Measurements from ENCODE around the gene CCDC74B.
"Not testable (repeated sequence)": the region's sequence is repeated elsewhere in the genome, so short reads cannot be mapped to it uniquely, and the experiment has no call there.

CCDC74B gene

GRCh38 chr2:130145006-130145414 lies at the start of gene CCDC74B:
CCDC74B (minus strand) TSS chr2:130145112; CDS start chr2:130144996, 116 bp downstream.
- H3K36me3 ChIP-seq (ENCODE audit: control insufficient read depth, insufficient read depth, low read length); H3K27me3 ChIP-seq (ENCODE audit: control insufficient read depth, insufficient read depth, low read length); H3K4me1 ChIP-seq (ENCODE audit: control insufficient read depth, insufficient read depth, low read length); H3K9ac ChIP-seq (ENCODE audit: low read length); H3K27ac ChIP-seq (ENCODE audit: low read depth, low read length): not testable (repeated sequence)
- peak within 1 kb of the TSS; percentile 41 for H3K4me3 ChIP-seq (ENCODE audit: low read length)

- not testable (repeated sequence) for H3K4me1 ChIP-seq (ENCODE audit: control insufficient read depth, insufficient read depth, low read length); H3K27ac ChIP-seq (ENCODE audit: low read depth, low read length); H3K27me3 ChIP-seq (ENCODE audit: control insufficient read depth, insufficient read depth, low read length); H3K36me3 ChIP-seq (ENCODE audit: control insufficient read depth, insufficient read depth, low read length); H3K4me3 ChIP-seq (ENCODE audit: low read length); H3K9ac ChIP-seq (ENCODE audit: low read length)
Measured at GRCh38 chr2:130193824-130194223, 48.9 kb upstream of the CCDC74B start.

- H3K9ac ChIP-seq (ENCODE audit: low read length); H3K27me3 ChIP-seq (ENCODE audit: control insufficient read depth, insufficient read depth, low read length); H3K4me1 ChIP-seq (ENCODE audit: control insufficient read depth, insufficient read depth, low read length); H3K4me3 ChIP-seq (ENCODE audit: low read length); H3K36me3 ChIP-seq (ENCODE audit: control insufficient read depth, insufficient read depth, low read length); H3K27ac ChIP-seq (ENCODE audit: low read depth, low read length): not testable (repeated sequence)
Measured at GRCh38 chr2:130192451-130192850, 47.5 kb upstream of the CCDC74B start.

- not testable (repeated sequence) for H3K27me3 ChIP-seq (ENCODE audit: control insufficient read depth, insufficient read depth, low read length); H3K4me1 ChIP-seq (ENCODE audit: control insufficient read depth, insufficient read depth, low read length); H3K36me3 ChIP-seq (ENCODE audit: control insufficient read depth, insufficient read depth, low read length); H3K9ac ChIP-seq (ENCODE audit: low read length); H3K4me3 ChIP-seq (ENCODE audit: low read length); H3K27ac ChIP-seq (ENCODE audit: low read depth, low read length)
Measured at GRCh38 chr2:130191319-130191718, 46.4 kb upstream of the CCDC74B start.

- Histone ChIP-seq H3K27me3 (ENCODE audit: control insufficient read depth, insufficient read depth, low read length) (no peaks in the 10 kb centered on the region), H3K4me1 (ENCODE audit: control insufficient read depth, insufficient read depth, low read length) (no peaks in the 10 kb centered on the region), H3K9ac (ENCODE audit: low read length) (no peak overlapping the region), H3K4me3 (ENCODE audit: low read length) (no peak overlapping the region), H3K27ac (ENCODE audit: low read depth, low read length) (no peak overlapping the region), H3K36me3 (ENCODE audit: control insufficient read depth, insufficient read depth, low read length) (peaks cover 2% of the 10 kb centered on the region)
Measured at GRCh38 chr2:130190237-130190636, 45.3 kb upstream of the CCDC74B start.

GRCh38 chr2:130188958-130189357 lies 44.0 kb upstream of the CCDC74B start:
- H3K4me3 ChIP-seq (ENCODE audit: low read length); H3K4me1 ChIP-seq (ENCODE audit: control insufficient read depth, insufficient read depth, low read length); H3K36me3 ChIP-seq (ENCODE audit: control insufficient read depth, insufficient read depth, low read length); H3K27me3 ChIP-seq (ENCODE audit: control insufficient read depth, insufficient read depth, low read length); H3K27ac ChIP-seq (ENCODE audit: low read depth, low read length); H3K9ac ChIP-seq (ENCODE audit: low read length): not testable (repeated sequence)

GRCh38 chr2:130187859-130188792 lies 43.2 kb upstream of the CCDC74B start:
- not testable (repeated sequence) for H3K9ac ChIP-seq (ENCODE audit: low read length); H3K36me3 ChIP-seq (ENCODE audit: control insufficient read depth, insufficient read depth, low read length); H3K27ac ChIP-seq (ENCODE audit: low read depth, low read length); H3K27me3 ChIP-seq (ENCODE audit: control insufficient read depth, insufficient read depth, low read length); H3K4me1 ChIP-seq (ENCODE audit: control insufficient read depth, insufficient read depth, low read length); H3K4me3 ChIP-seq (ENCODE audit: low read length)

GRCh38 chr2:130187268-130187667 lies 42.4 kb upstream of the CCDC74B start:
- H3K9ac ChIP-seq (ENCODE audit: low read length) = no peak overlapping the region
- no peaks in the 10 kb centered on the region for H3K27me3 ChIP-seq (ENCODE audit: control insufficient read depth, insufficient read depth, low read length)
- H3K4me3 ChIP-seq (ENCODE audit: low read length) = no peak overlapping the region
- no peak overlapping the region for H3K27ac ChIP-seq (ENCODE audit: low read depth, low read length)
- H3K4me1 ChIP-seq (ENCODE audit: control insufficient read depth, insufficient read depth, low read length) = peaks cover 4% of the 10 kb centered on the region
- H3K36me3 ChIP-seq (ENCODE audit: control insufficient read depth, insufficient read depth, low read length) = peaks cover 2% of the 10 kb centered on the region

GRCh38 chr2:130186391-130186790 lies 41.5 kb upstream of the CCDC74B start:
- no peak overlapping the region for H3K27ac ChIP-seq (ENCODE audit: low read depth, low read length)
- peaks cover 2% of the 10 kb centered on the region for H3K36me3 ChIP-seq (ENCODE audit: control insufficient read depth, insufficient read depth, low read length)
- no peaks in the 10 kb centered on the region for H3K27me3 ChIP-seq (ENCODE audit: control insufficient read depth, insufficient read depth, low read length)
- H3K4me1 ChIP-seq (ENCODE audit: control insufficient read depth, insufficient read depth, low read length) = peaks cover 4% of the 10 kb centered on the region
- no peak overlapping the region for H3K9ac ChIP-seq (ENCODE audit: low read length)
- H3K4me3 ChIP-seq (ENCODE audit: low read length) = no peak overlapping the region

- no peak overlapping the region for H3K27ac ChIP-seq (ENCODE audit: low read depth, low read length)
- peaks cover 4% of the 10 kb centered on the region for H3K4me1 ChIP-seq (ENCODE audit: control insufficient read depth, insufficient read depth, low read length)
- no peaks in the 10 kb centered on the region for H3K36me3 ChIP-seq (ENCODE audit: control insufficient read depth, insufficient read depth, low read length)
- no peak overlapping the region for H3K4me3 ChIP-seq (ENCODE audit: low read length)
- no peaks in the 10 kb centered on the region for H3K27me3 ChIP-seq (ENCODE audit: control insufficient read depth, insufficient read depth, low read length)
- H3K9ac ChIP-seq (ENCODE audit: low read length) = no peak overlapping the region
Measured at GRCh38 chr2:130185896-130186295, 41.0 kb upstream of the CCDC74B start.

- Histone ChIP-seq H3K36me3 (ENCODE audit: control insufficient read depth, insufficient read depth, low read length) (no peaks in the 10 kb centered on the region), H3K4me1 (ENCODE audit: control insufficient read depth, insufficient read depth, low read length) (peaks cover 4% of the 10 kb centered on the region), H3K27ac (ENCODE audit: low read depth, low read length) (no peak overlapping the region), H3K27me3 (ENCODE audit: control insufficient read depth, insufficient read depth, low read length) (no peaks in the 10 kb centered on the region), H3K4me3 (ENCODE audit: low read length) (no peak overlapping the region), H3K9ac (ENCODE audit: low read length) (no peak overlapping the region)
Measured at GRCh38 chr2:130185436-130185835, 40.5 kb upstream of the CCDC74B start.

GRCh38 chr2:130183512-130184373 lies 38.8 kb upstream of the CCDC74B start:
- H3K27me3 ChIP-seq (ENCODE audit: control insufficient read depth, insufficient read depth, low read length) = no peaks in the 10 kb centered on the region
- no peaks in the 10 kb centered on the region for H3K36me3 ChIP-seq (ENCODE audit: control insufficient read depth, insufficient read depth, low read length)
- peak overlapping the region; percentile 71 for H3K4me3 ChIP-seq (ENCODE audit: low read length)
- peaks cover 4% of the 10 kb centered on the region for H3K4me1 ChIP-seq (ENCODE audit: control insufficient read depth, insufficient read depth, low read length)
- no peak overlapping the region for H3K9ac ChIP-seq (ENCODE audit: low read length)
- peak overlapping the region; percentile 40 for H3K27ac ChIP-seq (ENCODE audit: low read depth, low read length)

Measured in rectal smooth muscle tissue (tissue), 1 donor.